IPS-11a (cell line): ENCODE measurements around the gene ARL6IP5.

Experiments
- H3K4me3 ChIP-seq: one replicate; pipeline ENCODE4 v1.5.1; 2013; ENCODE audit warnings: low read depth, low read length, control low read depth

ARL6IP5 gene

GRCh38 chr3:69085833-69086722 is 1.3 kb downstream of the ARL6IP5 start:
- peak overlapping the region; percentile 87 for H3K4me3 ChIP-seq

DNA sequence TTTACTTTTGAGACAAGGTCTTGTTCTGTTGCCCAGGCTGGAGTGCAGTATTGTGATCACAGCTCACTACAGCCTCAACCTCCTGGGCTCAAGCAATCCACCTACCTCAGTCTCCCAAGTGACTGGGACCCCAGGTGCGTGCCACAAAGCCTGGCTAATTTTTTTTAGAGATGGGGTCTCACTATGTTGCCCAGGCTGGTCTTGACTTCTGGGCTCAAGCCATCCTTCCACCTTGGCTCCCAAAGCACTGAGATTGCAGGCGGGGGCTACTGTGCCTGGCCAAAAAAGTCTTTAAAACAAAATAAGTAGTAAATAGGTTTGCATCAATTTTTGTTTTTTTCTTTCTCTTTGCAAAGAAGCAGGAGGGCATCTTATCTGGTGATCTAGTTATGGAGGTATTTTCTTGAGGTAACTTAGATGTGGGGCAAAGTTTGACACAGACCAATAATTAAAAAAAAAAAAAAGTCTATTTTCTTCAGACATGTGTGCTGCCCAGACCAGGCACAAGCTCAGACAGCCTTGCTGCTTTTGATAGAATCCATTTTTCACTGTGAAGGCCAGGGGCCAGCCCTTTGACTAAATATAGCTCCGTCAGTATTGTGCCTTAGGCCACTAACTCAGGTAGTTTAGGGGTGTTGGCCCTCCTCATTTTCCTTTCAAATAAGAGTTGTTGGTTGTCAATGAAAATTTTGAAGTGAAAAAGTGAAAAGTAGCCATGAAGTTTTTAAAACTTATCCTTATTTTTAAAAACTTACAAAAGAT is 2.5 kb downstream of the ARL6IP5 start:
- H3K4me3 ChIP-seq: no peak overlapping the region

- no peak overlapping the region for H3K4me3 ChIP-seq
Measured at GRCh38 chr3:69088063-69088462, 3.3 kb downstream of the ARL6IP5 start.

DNA sequence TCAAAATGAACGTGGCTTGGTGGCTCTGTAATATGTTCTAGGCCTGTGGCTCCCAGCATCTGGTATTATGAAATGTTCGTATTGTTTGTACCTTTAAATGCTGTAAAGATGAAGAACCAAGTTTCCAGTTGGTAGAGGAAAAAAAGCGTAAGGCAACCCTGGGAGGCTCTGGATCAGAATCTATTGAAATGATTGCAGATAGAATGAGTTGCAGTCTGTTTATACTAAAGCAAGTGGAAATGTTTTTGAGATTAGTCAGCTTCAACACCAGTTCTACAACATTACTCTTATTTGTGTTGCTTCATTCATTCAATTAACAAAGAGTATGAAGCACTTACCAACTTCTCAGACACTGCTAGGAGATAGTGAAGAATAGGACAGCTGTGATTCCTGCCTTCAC is 5.3 kb downstream of the ARL6IP5 start:
- H3K4me3 ChIP-seq: no peak overlapping the region

- H3K4me3 ChIP-seq: no peak overlapping the region
Measured at GRCh38 chr3:69091389-69092029, 6.8 kb downstream of the ARL6IP5 start.

- no peak overlapping the region for H3K4me3 ChIP-seq
Measured at GRCh38 chr3:69092030-69092516, 7.3 kb downstream of the ARL6IP5 start.

GRCh38 chr3:69094467-69095205 is 9.9 kb downstream of the ARL6IP5 start:
- no peak overlapping the region for H3K4me3 ChIP-seq

GRCh38 chr3:69095636-69096035 is 10.9 kb downstream of the ARL6IP5 start:
- no peak overlapping the region for H3K4me3 ChIP-seq

GRCh38 chr3:69096299-69096698 is 11.6 kb downstream of the ARL6IP5 start:
- H3K4me3 ChIP-seq: no peak overlapping the region

DNA sequence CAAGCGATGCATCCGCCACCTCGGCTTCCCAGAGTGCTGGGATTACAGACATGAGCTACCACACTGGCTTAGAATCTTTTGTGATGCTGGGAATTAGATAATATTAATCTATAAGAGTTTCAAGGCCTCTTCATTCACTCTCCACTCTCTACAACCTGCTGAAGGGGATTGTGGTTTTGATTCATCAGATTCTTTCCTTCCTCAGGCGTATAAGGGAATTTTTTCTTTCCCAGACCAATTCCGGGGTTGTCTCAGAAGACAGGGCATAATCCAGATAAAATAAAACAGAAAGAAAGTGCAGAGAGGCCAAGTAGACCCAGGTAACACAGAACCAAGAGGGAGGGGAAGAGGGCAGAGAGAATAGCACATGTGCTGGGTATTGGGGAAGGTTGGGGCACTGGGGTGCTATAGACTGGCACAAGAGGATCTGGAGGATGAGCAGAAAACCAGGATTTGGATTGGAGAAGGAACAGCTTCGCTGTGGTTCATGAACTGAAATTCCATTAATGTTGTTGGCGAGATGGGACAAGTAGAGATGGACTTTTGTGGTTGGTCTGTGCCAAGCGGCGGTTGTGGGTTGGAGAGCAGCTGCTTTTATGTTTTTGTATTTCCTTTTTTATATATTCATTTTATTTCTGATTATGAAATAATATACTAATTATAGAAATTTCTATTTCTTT is 12.8 kb downstream of the ARL6IP5 start:
- no peak overlapping the region for H3K4me3 ChIP-seq

- H3K4me3 ChIP-seq: no peak overlapping the region
Measured at GRCh38 chr3:69099576-69099975, 14.8 kb downstream of the ARL6IP5 start.

DNA sequence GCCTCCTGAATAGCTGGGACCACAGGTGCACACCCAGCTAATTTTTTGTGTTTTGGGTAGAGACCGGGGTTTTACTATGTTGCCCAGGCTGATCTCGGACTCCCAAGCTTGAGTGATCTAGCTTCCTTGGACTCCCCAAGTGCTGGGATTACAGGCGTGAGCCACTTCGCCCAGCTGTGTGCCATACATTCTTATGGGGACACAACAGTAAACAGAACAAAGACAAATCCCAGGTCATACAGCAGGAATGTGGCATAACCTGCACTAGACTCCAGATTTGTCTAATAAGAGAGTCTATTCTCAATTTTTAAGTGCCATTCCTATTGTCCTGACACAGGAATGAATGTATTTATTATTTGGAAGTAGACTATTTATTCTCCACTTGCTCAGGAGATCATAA is 17.6 kb downstream of the ARL6IP5 start:
- no peak overlapping the region for H3K4me3 ChIP-seq

GRCh38 chr3:69103123-69103522 is 18.4 kb downstream of the ARL6IP5 start:
- no peak overlapping the region for H3K4me3 ChIP-seq

DNA sequence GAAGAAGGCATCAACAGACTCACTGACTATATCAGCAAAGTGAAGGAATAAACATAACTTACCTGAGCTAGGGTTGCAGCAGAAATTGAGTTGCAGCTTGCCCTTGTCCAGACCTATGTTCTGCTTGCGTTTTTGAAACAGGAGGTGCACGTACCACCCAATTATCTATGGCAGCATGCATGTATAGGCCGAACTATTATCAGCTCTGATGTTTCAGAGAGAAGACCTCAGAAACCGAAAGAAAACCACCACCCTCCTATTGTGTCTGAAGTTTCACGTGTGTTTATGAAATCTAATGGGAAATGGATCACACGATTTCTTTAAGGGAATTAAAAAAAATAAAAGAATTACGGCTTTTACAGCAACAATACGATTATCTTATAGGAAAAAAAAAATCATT is 19.8 kb downstream of the ARL6IP5 start:
- no peak overlapping the region for H3K4me3 ChIP-seq

DNA sequence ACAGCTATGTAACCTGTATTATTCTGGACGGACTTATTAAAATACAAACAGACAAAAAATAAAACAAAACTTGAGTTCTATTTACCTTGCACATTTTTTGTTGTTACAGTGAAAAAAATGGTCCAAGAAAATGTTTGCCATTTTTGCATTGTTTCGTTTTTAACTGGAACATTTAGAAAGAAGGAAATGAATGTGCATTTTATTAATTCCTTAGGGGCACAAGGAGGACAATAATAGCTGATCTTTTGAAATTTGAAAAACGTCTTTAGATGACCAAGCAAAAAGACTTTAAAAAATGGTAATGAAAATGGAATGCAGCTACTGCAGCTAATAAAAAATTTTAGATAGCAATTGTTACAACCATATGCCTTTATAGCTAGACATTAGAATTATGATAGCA is 20.6 kb downstream of the ARL6IP5 start:
- no peak overlapping the region for H3K4me3 ChIP-seq

- no peak overlapping the region for H3K4me3 ChIP-seq
Measured at GRCh38 chr3:69107841-69108240, 23.1 kb downstream of the ARL6IP5 start.

- H3K4me3 ChIP-seq: no peak overlapping the region
Measured at GRCh38 chr3:69108811-69109210, 24.1 kb downstream of the ARL6IP5 start.

DNA sequence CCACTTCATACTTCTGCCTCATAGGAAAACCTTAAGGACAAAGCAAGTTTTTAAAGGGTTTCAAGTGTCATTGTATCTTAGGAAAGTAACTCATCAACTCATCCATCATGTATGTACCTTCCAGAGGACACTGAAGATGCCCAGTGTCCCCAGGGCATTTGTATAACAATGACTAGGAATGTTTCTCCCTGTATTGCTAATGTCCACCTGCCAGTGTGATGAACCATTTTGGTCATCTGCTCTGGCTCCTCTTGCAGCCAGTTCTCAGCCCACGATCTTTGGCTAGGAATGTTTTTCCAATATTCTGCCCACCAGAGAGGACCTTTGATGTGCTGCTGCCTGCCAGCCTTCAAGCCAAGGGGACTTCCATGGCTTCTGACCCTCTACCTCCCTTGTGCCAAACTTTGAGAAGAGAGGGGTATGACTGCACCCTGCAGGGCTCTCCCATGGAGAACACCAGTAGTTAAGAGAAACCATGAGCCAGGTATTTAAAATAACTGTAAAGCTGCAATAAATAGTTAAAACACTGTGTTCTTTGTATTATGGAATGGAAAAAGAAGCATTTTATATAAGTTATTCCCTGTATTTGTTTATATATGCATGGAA is 26.3 kb downstream of the ARL6IP5 start:
- no peak overlapping the region for H3K4me3 ChIP-seq

GRCh38 chr3:69113536-69113935 is 28.8 kb downstream of the ARL6IP5 start:
- H3K4me3 ChIP-seq: no peak overlapping the region

- H3K4me3 ChIP-seq: no peak overlapping the region
Measured at GRCh38 chr3:69115731-69116130, 31.0 kb downstream of the ARL6IP5 start.
